ENCODE data around the gene SMIM14.

DNA sequence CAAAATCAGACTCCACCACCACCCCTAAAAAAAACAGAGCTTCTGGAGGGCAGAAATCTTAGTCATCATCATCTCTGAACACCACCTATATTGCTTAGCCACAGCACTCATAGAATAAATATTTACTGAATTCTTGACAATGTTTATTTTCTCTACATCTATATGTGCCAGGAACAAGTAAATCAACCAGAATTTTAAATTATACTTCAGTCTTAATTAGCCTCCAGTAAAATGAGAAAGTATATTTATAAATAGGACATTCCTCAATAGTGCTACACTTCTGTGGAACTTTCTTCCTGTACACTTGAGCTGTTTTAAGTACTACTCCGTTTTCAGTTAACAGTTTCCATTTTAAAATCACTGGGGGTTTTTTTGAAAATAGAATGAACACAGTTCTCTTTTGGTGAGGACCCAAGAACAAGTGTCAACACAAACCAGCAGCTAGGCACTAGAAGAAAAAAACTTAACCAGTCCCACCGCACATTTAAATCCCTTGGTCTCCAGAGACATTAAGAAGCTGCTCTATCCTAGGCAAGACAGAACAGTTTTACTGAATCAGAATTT, 25.5 kb downstream of the SMIM14 start:
- TF ChIP-seq EZH2 (IDR thresholded peaks at IDR 0.05; ENCODE audit: borderline replicate concordance): no peak
- TF ChIP-seq EZH2phosphoT487 (IDR thresholded peaks at IDR 0.05; ENCODE audit: low read depth, severe bottlenecking, unreplicated experiment): no peak
- TF ChIP-seq, protein P1, sequence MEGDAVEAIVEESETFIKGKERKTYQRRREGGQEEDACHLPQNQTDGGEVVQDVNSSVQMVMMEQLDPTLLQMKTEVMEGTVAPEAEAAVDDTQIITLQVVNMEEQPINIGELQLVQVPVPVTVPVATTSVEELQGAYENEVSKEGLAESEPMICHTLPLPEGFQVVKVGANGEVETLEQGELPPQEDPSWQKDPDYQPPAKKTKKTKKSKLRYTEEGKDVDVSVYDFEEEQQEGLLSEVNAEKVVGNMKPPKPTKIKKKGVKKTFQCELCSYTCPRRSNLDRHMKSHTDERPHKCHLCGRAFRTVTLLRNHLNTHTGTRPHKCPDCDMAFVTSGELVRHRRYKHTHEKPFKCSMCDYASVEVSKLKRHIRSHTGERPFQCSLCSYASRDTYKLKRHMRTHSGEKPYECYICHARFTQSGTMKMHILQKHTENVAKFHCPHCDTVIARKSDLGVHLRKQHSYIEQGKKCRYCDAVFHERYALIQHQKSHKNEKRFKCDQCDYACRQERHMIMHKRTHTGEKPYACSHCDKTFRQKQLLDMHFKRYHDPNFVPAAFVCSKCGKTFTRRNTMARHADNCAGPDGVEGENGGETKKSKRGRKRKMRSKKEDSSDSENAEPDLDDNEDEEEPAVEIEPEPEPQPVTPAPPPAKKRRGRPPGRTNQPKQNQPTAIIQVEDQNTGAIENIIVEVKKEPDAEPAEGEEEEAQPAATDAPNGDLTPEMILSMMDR (IDR thresholded peaks at IDR 0.05; ENCODE audit: poor library complexity): no peak

All from hepatocyte (in vitro differentiated cells).